SKM-1 treated with dmso at 0.1 percent for 144 hours (cell line): Measurements from ENCODE around the gene GRIP2.

Experiments
- DNase-seq: peaks from one replicate; lab custom pipeline; 2025; ENCODE audit not compliant: unreplicated experiment; lab: John Stamatoyannopoulos, UW

Gene GRIP2

GRCh38 chr3:14454639-14455310 lies 85.4 kb downstream of the GRIP2 start:
- DNase-seq, result no peak

- DNase-seq, result no peak
Measured at GRCh38 chr3:14453876-14454638, 86.1 kb downstream of the GRIP2 start.

- no peak for DNase-seq
Measured at GRCh38 chr3:14452740-14453710, 87.1 kb downstream of the GRIP2 start.

- DNase-seq, result no peak
Measured at GRCh38 chr3:14451844-14452739, 88.0 kb downstream of the GRIP2 start.

- DNase-seq, result no peak
Measured at GRCh38 chr3:14450922-14451606, 89.1 kb downstream of the GRIP2 start.

GRCh38 chr3:14450506-14450905 lies 89.6 kb downstream of the GRIP2 start:
- DNase-seq, result no peak

- no peak for DNase-seq
Measured at GRCh38 chr3:14448756-14449727, 91.1 kb downstream of the GRIP2 start.

GRCh38 chr3:14448063-14448462 lies 92.1 kb downstream of the GRIP2 start:
- DNase-seq, result no peak

GRCh38 chr3:14446988-14447570 lies 93.1 kb downstream of the GRIP2 start:
- no peak for DNase-seq

- DNase-seq, result no peak
Measured at GRCh38 chr3:14445773-14446172, 94.4 kb downstream of the GRIP2 start.

GRCh38 chr3:14444380-14444779 lies 95.8 kb downstream of the GRIP2 start:
- no peak for DNase-seq

- DNase-seq, result no peak
Measured at GRCh38 chr3:14441920-14442300, 98.2 kb downstream of the GRIP2 start.

GRCh38 chr3:14441240-14441919 lies 98.8 kb downstream of the GRIP2 start:
- no peak for DNase-seq

GRCh38 chr3:14440531-14441239 lies 99.5 kb downstream of the GRIP2 start:
- DNase-seq, result no peak

- no peak for DNase-seq
Measured at GRCh38 chr3:14440168-14440518, 100.0 kb downstream of the GRIP2 start.

- peak; percentile 72 for DNase-seq
Measured at GRCh38 chr3:14439501-14440167, 100.5 kb downstream of the GRIP2 start.
